NCI-H510A treated with DMSO at 0.1 percent for 48 hours (cell line): Measurements from ENCODE around the gene GALNT9.

Experiments
- DNase-seq: peaks from one replicate; lab custom pipeline; 2025; lab: John Stamatoyannopoulos, UW

The GALNT9 gene

GRCh38 chr12:132213359-132214160 is 115.8 kb downstream of the GALNT9 start:
- no peak for DNase-seq

GRCh38 chr12:132211816-132212215 is 117.6 kb downstream of the GALNT9 start:
- no peak for DNase-seq

GRCh38 chr12:132211326-132211725 is 118.1 kb downstream of the GALNT9 start:
- no peak for DNase-seq

GRCh38 chr12:132210223-132211055 is 119.0 kb downstream of the GALNT9 start:
- DNase-seq = no peak

DNA sequence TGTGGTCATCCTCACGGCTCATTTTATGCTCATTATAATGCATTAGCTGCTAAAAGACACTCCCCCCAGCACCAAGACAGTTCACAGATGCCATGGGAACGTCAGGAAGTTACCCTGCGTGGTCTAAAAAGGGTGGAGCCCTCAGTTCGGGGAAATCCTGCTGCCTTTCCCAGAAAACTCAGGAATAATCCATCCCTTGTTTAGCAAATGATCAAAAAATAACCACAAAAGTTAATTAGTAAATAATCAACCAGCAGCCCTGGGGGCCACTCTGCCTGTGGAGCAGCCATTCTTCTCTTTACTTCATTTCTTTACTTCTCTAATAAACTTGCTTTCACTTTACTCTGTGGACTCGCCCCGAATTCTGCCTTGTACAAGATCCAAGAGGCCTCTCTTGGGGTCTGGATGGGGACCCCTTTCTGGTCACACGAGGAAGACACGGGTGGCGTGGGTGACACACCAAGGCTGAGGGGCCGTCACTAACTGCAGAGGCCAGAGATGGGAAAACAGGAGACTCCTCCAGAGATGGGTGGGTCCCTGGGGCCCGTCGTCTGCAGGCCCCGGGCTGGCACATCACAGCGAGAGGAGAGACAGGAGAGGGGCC is 119.7 kb downstream of the GALNT9 start:
- no peak for DNase-seq

DNA sequence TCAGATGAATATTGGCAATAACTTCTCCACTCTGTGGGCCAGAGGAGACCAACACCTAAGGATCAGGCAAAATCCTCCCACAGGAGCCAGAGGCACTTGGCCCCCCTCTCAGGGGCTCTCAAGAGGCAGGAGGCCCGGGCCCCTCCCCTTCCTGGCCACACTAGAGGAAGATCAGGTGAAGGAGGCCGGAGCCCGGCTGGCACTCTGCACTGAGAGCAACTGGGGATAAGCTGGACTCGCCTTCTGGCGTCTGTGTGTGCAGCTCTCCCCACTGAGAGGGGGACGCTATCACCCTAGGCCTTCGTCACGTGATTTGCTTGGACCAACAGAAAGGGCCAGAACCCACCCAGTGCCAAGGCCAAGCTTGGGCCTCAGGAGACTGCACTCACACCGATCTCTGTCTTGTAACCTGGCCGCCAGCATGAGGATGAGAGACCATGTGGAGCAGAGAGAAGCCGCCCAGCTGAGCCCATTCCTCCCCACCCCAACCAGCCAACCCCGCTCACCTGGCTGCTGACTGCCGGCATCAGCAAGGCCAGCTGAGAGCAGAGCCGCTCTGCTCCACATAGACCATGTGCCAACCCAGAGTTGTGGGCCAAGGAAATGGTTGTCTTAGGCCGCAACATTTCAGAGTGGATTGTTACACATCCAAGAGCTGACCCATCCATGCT is 121.1 kb downstream of the GALNT9 start:
- no peak for DNase-seq

DNA sequence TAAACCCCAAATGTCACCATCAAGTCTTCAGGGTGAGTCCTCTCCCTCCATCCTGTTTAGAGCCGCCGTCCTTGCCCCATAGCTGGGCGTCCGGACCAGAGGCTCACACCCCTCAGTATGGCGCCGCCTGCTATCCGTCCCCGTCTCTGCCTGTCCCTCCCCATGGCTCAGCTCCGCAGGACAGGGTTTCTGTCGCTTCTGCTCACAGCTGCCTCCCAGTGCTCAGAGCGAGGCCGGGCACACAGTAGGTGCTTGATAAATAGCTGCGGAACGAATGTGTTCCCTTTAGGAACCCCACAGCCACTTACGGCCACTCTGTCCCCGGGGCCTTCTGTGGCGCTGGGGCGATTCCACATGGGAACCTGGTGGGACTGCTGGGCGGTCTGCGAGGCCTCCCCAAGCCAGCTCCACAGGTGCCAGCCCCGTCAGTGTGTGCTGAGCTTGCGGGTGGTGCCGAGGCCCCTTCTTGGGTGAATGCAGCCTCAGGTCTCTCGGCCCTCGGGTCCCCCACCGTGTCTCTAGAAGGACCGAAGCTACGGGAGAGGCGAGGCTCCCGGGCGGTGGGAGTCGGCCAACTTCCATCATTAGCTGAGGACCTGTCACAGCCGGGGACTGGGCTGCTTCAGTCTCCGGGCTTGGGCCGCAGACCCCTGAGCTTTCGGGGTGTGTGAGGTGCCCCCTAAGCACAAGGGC is 122.2 kb downstream of the GALNT9 start:
- no peak for DNase-seq

DNA sequence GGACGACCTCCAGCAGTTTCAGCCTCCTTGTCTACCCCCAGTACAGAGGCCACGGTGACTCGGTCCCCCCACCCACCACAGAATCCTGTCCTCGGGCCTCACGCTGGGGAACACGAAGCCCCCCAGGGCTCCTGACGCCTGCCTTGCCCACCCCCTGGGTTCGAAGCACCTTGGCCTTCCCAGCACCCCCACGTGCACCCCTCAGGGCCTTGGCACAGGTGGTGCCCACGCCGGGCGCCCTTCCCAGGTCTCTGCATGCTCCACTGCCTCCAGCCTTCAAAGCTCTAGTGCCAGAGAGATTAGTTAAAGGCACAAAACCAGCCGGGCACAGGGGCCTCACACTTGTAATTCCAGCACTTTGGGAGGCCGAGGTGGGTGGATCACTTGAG is 123.3 kb downstream of the GALNT9 start:
- no peak for DNase-seq

DNA sequence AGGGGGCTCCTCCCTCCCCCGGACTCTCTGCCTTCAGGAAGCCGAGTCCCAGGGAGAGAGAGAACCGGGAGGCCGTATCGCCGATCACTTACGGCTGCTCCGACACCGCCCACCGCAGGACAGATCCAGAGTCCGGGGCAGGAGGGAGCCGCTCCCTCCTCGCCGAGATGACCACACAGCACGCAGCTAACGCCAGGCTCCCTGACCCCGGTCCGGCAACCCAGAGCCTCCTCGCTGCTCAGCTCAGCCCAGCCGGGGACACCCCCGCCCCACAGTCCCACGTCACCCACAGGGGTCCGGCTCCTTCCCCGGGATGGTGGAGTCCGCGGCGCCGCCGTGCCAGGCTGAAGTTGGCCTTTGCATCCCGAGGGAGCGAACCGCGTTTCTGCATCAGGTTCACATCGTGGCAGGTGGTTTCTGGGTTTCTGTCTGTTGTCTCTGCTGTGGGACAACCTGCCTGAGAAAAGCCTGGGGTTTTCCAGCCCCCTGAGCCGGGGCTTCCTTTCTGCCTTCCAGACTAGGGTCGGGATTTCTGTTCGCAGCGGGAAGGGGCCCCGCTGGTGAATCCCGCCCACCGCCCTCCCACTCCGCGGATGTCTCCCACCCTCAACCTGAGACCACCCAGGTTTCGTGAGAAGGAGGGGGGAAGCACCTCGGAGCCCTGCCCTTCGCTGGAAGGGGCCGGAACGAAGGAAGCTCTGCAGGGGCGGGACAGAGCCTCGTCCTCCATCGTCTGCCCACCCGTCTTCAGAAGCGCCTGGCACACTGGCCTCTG is 123.9 kb downstream of the GALNT9 start:
- DNase-seq = no peak

- DNase-seq = no peak
Observed at GRCh38 chr12:132204793-132205270, 124.6 kb downstream of the GALNT9 start.

GRCh38 chr12:132204063-132204792 is 125.2 kb downstream of the GALNT9 start:
- no peak for DNase-seq

DNA sequence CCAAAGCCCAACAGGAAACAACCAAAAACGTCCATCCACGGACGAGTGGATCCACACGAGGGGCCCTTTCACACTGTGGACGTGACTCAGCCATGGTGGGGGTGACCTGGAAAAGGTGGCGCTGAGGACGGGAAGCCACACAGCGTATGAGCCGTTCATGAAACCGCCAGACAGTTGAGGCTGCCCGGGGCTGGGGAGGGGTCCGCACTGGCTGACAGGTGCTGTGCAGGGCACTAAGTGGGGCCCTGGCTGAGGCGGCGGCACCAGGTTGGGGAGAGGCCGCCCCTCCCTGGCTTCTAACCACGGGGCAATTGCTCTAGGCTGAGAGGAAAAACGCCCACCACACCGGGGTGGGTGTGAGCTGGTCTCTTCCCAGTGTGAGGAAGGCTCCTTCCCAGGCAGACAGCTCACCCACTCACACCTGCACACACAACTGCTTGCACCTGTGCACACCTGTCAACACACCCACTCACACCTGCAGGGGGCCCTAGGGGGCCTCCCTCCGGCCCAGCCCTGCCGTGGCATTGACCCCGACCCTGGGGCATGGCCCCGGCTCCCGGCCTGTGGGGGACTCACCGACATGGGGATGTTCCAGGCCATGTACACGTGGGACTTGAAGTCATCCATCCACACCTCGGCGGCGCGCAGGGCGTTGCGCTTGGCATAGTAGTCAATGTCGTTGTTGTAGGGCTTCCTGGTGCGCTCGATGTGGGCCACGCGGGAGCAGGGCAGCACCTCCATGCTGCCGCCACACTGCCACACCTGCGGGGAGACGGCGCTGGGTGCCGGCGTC is 126.3 kb downstream of the GALNT9 start:
- DNase-seq = no peak

GRCh38 chr12:132201391-132202120 is 127.8 kb downstream of the GALNT9 start:
- no peak for DNase-seq

GRCh38 chr12:132200800-132201199 is 128.6 kb downstream of the GALNT9 start:
- no peak for DNase-seq

DNA sequence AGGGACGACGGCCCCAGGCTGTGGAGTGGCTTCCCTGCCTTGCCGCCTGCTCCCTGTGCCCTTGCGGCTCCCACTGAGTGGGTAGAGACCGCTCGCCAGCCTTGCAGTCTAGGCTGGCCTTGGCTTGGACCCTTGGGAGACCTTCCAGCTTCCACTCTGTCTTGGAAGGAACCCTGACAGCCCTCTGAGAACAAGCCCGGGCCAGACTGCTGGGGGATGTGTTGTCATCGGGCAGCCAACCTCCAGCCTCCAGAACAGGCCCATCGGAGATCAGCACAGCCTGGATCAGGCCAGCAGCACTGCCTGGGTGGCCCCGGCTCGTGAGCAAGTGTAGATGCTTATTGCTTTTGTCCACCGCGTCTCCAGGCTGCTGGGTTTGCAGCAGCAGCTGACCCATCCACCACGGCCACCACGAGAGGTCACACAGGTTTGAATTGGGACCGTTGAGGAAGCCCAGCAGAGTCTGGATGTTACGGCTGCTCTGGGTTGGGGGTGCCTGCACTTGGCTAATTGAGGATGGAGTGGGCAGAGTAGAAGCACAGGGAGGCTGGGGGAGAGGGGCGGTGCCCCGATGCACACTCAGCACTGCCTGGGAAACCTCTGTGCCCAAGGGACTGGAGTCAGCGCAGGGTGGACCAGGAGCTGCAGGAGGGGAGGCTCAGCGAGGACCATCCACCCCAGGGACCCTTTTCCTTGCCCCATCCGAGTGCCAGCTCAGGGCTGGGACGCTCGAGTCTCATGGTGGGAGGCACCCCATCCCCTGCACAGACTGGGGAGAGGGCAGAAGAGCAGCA is 129.7 kb downstream of the GALNT9 start:
- DNase-seq = no peak

DNA sequence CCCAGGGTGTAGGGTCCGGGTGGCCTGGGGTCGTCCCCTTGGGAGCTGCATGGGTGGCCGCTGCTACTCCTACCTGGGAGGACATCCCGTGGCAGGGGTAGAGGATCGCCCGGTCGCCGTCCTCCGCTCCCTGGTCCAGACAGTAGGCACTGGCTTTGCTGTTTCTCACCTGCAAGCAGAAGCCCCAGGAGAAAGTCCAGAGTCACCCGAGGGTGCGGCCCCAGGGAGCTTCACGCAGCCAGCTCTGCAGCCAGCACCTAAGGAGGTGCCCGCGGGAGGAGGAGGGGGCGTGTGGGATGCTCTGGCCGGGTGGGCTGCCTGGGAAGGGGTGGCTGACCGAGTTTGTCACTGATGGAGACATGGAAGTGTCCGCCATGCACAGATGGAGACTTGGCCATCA is 130.3 kb downstream of the GALNT9 start:
- DNase-seq = no peak

GRCh38 chr12:132197581-132198354 is 131.6 kb downstream of the GALNT9 start:
- no peak for DNase-seq
